ENCODE results near the gene GDPD3. TPM values are rescaled to one million over a fixed set of nuclear protein-coding genes. Genes with fewer than 3 reads are reported as not detected.

The GDPD3 gene
- total and polyA plus RNA-seq, 2 of the 13 experiments (the other 11 are each of a cell fraction or from before 2014, with no cell fraction given), result 18.7 to 20.6 TPM

DNA sequence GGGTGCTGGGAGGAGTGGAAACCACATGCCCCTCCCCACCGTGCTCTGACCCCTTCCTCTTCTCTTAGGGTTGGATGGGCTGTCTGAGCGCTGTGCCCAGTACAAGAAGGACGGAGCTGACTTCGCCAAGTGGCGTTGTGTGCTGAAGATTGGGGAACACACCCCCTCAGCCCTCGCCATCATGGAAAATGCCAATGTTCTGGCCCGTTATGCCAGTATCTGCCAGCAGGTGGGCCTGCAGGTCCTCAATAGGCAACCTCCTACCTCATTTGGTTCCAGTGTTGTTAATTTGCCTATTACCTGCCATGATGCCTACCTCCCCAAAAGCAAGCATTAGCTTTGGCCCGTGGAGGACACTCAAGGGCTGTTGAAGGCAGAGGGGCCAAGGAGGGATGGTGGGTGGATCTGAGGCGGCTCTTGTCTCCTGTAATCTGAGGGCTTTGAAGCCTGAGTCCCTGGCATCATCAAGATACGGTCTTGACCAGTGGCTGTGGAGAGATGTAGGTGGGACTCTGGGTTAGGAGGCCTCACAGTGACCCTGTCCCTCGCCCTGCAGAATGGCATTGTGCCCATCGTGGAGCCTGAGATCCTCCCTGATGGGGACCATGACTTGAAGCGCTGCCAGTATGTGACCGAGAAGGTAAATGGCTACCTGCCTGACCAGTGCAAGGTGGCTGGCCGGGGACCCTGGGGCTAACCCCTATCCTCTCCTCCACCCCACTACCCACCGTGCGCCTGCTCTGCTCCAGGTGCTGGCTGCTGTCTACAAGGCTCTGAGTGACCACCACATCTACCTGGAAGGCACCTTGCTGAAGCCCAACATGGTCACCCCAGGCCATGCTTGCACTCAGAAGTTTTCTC is 44.4 kb downstream of the GDPD3 start (continued):
- TF ChIP-seq GFI1 (CRISPR knock-in tag; IDR thresholded peaks at IDR 0.05; ENCODE audit: borderline replicate concordance) (no peak), HOXA7 (CRISPR knock-in tag; IDR thresholded peaks at IDR 0.05) (no peak), RFXANK (CRISPR knock-in tag; IDR thresholded peaks at IDR 0.05) (no peak), LCORL (IDR thresholded peaks at IDR 0.05) (no peak), LCORL (CRISPR knock-in tag; IDR thresholded peaks at IDR 0.05) (no peak), RBM22 (optimal IDR thresholded peaks at IDR 0.05; ENCODE audit: low read length) (peak; percentile 26), ATF7 (IDR thresholded peaks at IDR 0.05) (no peak), ATF7 (CRISPR knock-in tag; IDR thresholded peaks at IDR 0.05) (no peak), RAD51 (IDR thresholded peaks at IDR 0.05; ENCODE audit: borderline replicate concordance) (no peak), FOSL2 (CRISPR knock-in tag; IDR thresholded peaks at IDR 0.05) (no peak), U2AF2 (IDR thresholded peaks at IDR 0.05; ENCODE audit: low read depth, low read length) (no peak), HOXD1 (CRISPR knock-in tag; IDR thresholded peaks at IDR 0.05) (no peak), YEATS2 (CRISPR knock-in tag; IDR thresholded peaks at IDR 0.05; ENCODE audit: borderline replicate concordance) (no peak), ARNT (IDR thresholded peaks at IDR 0.05) (no peak), NFRKB (IDR thresholded peaks at IDR 0.05) (no peak), ZNF337 (CRISPR knock-in tag; IDR thresholded peaks at IDR 0.05; ENCODE audit: borderline replicate concordance, low read depth) (no peak), KLF11 (CRISPR knock-in tag; IDR thresholded peaks at IDR 0.05) (0 out of 2 replicates have a peak, but pooled peaks have one; percentile 19), AGO1 (IDR thresholded peaks at IDR 0.05; ENCODE audit: low read depth, low read length, poor library complexity, severe bottlenecking) (no peak), ZNF468 (CRISPR knock-in tag; IDR thresholded peaks at IDR 0.05) (0 out of 2 replicates have a peak, but pooled peaks have one; percentile 29), U2AF1 (optimal IDR thresholded peaks at IDR 0.05; ENCODE audit: low read depth, low read length) (no peak), FOXA1 (IDR thresholded peaks at IDR 0.05) (no peak), FOXA1 (CRISPR knock-in tag; IDR thresholded peaks at IDR 0.05) (no peak)
- TF ChIP-seq, protein P1, sequence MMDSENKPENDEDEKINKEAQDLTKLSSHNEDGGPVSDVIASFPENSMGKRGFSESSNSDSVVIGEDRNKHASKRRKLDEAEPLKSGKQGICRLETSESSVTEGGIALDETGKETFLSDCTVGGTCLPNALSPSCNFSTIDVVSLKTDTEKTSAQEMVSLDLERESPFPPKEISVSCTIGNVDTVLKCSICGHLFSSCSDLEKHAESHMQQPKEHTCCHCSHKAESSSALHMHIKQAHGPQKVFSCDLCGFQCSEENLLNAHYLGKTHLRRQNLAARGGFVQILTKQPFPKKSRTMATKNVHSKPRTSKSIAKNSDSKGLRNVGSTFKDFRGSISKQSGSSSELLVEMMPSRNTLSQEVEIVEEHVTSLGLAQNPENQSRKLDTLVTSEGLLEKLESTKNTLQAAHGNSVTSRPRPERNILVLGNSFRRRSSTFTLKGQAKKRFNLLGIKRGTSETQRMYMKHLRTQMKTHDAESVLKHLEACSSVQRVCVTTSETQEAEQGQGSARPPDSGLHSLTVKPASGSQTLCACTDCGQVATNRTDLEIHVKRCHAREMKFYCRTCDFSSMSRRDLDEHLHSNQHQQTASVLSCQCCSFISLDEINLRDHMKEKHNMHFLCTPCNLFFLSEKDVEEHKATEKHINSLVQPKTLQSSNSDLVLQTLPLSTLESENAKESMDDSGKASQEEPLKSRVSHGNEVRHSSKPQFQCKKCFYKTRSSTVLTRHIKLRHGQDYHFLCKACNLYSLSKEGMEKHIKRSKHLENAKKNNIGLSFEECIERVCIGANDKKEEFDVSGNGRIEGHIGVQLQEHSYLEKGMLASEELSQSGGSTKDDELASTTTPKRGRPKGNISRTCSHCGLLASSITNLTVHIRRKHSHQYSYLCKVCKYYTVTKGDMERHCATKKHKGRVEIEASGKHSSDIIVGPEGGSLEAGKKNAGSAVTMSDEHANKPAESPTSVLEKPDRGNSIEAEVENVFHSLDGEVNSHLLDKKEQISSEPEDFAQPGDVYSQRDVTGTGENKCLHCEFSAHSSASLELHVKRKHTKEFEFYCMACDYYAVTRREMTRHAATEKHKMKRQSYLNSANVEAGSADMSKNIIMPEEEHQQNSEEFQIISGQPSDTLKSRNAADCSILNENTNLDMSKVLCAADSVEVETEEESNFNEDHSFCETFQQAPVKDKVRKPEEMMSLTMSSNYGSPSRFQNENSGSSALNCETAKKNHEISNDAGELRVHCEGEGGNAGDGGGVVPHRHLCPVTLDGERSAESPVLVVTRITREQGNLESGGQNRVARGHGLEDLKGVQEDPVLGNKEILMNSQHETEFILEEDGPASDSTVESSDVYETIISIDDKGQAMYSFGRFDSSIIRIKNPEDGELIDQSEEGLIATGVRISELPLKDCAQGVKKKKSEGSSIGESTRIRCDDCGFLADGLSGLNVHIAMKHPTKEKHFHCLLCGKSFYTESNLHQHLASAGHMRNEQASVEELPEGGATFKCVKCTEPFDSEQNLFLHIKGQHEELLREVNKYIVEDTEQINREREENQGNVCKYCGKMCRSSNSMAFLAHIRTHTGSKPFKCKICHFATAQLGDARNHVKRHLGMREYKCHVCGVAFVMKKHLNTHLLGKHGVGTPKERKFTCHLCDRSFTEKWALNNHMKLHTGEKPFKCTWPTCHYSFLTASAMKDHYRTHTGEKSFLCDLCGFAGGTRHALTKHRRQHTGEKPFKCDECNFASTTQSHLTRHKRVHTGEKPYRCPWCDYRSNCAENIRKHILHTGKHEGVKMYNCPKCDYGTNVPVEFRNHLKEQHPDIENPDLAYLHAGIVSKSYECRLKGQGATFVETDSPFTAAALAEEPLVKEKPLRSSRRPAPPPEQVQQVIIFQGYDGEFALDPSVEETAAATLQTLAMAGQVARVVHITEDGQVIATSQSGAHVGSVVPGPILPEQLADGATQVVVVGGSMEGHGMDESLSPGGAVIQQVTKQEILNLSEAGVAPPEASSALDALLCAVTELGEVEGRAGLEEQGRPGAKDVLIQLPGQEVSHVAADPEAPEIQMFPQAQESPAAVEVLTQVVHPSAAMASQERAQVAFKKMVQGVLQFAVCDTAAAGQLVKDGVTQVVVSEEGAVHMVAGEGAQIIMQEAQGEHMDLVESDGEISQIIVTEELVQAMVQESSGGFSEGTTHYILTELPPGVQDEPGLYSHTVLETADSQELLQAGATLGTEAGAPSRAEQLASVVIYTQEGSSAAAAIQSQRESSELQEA (CRISPR knock-in tag; IDR thresholded peaks at IDR 0.05; ENCODE audit: not compliant biosample characterization), result no peak
- TF ChIP-seq, protein P2, sequence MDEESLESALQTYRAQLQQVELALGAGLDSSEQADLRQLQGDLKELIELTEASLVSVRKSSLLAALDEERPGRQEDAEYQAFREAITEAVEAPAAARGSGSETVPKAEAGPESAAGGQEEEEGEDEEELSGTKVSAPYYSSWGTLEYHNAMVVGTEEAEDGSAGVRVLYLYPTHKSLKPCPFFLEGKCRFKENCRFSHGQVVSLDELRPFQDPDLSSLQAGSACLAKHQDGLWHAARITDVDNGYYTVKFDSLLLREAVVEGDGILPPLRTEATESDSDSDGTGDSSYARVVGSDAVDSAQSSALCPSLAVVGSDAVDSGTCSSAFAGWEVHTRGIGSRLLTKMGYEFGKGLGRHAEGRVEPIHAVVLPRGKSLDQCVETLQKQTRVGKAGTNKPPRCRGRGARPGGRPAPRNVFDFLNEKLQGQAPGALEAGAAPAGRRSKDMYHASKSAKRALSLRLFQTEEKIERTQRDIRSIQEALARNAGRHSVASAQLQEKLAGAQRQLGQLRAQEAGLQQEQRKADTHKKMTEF (CRISPR knock-in tag; IDR thresholded peaks at IDR 0.05), result no peak

All from HepG2 (cell line).